Sigmoid colon (tissue), 7 donors: Measurements from ENCODE around the gene PCDH15. TPM values are rescaled to one million over a fixed set of nuclear protein-coding genes. Genes with fewer than 3 reads are reported as not detected.

Source experiments
- DNase-seq: peaks from one replicate; pipeline ENCODE4 v3.0.0-alpha.2; 2019
- H3K27ac ChIP-seq, 4 donors: fragments of 200-600 bp; sonication (generic); one replicate each; pipeline ENCODE4 v1.5.1; 2016 to 2019; ENCODE audit warnings: mild to moderate bottlenecking in 1 of 4
- H3K27me3 ChIP-seq, 3 donors: fragments of 200-600 bp; sonication (generic); one replicate each; pipeline ENCODE4 v1.5.1; 2019; ENCODE audit warnings: mild to moderate bottlenecking in 1 of 3
- H3K36me3 ChIP-seq, 4 donors: fragments of 200-600 bp; sonication (generic); one replicate each; pipeline ENCODE4 v1.5.1; 2016 to 2019
- H3K4me1 ChIP-seq, 4 donors: fragments of 200-600 bp; sonication (generic); one replicate each; pipeline ENCODE4 v1.5.1; 2017 to 2019
- H3K4me3 ChIP-seq, 4 donors: fragments of 200-600 bp; sonication (generic); one replicate each; pipeline ENCODE4 v1.5.1; 2017 to 2019; ENCODE audit warnings: mild to moderate bottlenecking in 2 of 4, moderate library complexity in 1 of 4
- H3K9me3 ChIP-seq, 4 donors: fragments of 200-600 bp in 3 of 4; sonication (generic) in 3 of 4; one replicate each; pipeline versions ENCODE4 v1.5.1 to v1.6.1; 2013 to 2019
- EP300 ChIP-seq, 4 donors: sonication (generic); formaldehyde crosslinking; IDR thresholded peaks; one replicate each; pipeline ENCODE4 v1.6.1; 2017; ENCODE audit warnings: antibody characterized with exemption in 4 of 4
- POLR2A ChIP-seq, 2 donors: fragments of 450-650 bp; IDR thresholded peaks; one replicate each; pipeline ENCODE4 v1.6.1; 2016; ENCODE audit warnings: antibody characterized with exemption in 2 of 2, mild to moderate bottlenecking in 2 of 2, moderate library complexity in 2 of 2
- POLR2AphosphoS5 ChIP-seq, 4 donors: sonication (generic); formaldehyde crosslinking; IDR thresholded peaks; one replicate each; pipeline ENCODE4 v1.6.1; 2017; ENCODE audit warnings: antibody characterized with exemption in 4 of 4
- WGBS, 2 donors: extraction: QIAGEN DNeasy Blood & Tissue Kit; methylation state at CpG; one replicate each; pipeline ENCODE4 v1.1.7; 2013; 5-methylcytosine and 5-hydroxymethylcytosine counted together
- intact Hi-C: fragments of 100-400 bp; cut with DNase I; formaldehyde crosslinking; loops from one replicate; pipeline ENCODE4 v1.15.1; 2023
- polyA plus RNA-seq, 3 donors: library from polyadenylated mRNA; stranded (reverse); fragments of 200-250 nt; gene quantifications; one replicate each; pipeline ENCODE4 v1.2.3, GENCODE V29; 2013
- total RNA-seq, 4 donors: library from RNA; depleted of rRNA; stranded (reverse); fragments of >200 nt; gene quantifications; one replicate each; pipeline ENCODE4 v1.1.0, GENCODE V29; 2016
- TF ChIP-seq, protein P1 (sequence below), 4 experiments: fragments of 450-650 bp in 3 of 4; fragments of 200-600 bp in 1 of 4; IDR thresholded peaks; one replicate each; pipeline ENCODE4 v1.5.1; 2016 to 2019; ENCODE audit warnings: antibody characterized with exemption in 4 of 4, mild to moderate bottlenecking in 3 of 4, moderate library complexity in 2 of 4
- donor health status: healthy with polysubstance abuse.
- donor health status: Bipolar disorder and iron deficiency.
- donor health status: healthy.

PCDH15 gene
- total and polyA plus RNA-seq, 7 donors: 0.14 to 0.71 (median 0.16) TPM; not detected in 2

DNA sequence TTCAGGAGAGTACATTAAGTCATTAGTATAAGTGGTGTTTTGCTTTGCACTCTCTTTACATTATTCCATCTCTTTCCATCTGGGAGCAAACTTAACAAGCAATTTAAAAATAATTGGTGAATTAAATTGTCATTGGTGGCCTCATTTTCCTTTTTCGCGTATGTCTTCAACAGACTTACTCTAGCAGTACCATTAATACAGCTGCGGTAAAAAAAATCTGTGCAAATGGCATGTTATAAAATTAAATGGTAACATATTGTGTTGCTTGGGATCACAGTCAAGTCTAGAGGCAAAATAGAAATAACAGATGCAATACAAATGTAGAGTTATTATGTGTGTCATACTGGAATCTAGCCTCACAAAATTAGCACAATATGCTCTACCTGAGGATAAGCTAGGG lies 322.4 kb downstream of the PCDH15 start:
- no peaks in the 10 kb centered on the region for H3K9me3 ChIP-seq
- no peak for DNase-seq
- no peak overlapping the region for H3K4me3 ChIP-seq
- H3K27ac ChIP-seq: no peak overlapping the region
- intact Hi-C loops: no loop called here
- WGBS, 2 donors: 97% methylated on average over 3 of the region's 3 CpGs
- H3K36me3 ChIP-seq: no peaks in the 10 kb centered on the region
- no peaks in the 10 kb centered on the region for H3K27me3 ChIP-seq
- no peak for TF ChIP-seq EP300 (IDR thresholded peaks at IDR 0.05)
- no peak for TF ChIP-seq POLR2A (IDR thresholded peaks at IDR 0.05)
- TF ChIP-seq POLR2AphosphoS5 (IDR thresholded peaks at IDR 0.05): no peak
- TF ChIP-seq, protein P1, sequence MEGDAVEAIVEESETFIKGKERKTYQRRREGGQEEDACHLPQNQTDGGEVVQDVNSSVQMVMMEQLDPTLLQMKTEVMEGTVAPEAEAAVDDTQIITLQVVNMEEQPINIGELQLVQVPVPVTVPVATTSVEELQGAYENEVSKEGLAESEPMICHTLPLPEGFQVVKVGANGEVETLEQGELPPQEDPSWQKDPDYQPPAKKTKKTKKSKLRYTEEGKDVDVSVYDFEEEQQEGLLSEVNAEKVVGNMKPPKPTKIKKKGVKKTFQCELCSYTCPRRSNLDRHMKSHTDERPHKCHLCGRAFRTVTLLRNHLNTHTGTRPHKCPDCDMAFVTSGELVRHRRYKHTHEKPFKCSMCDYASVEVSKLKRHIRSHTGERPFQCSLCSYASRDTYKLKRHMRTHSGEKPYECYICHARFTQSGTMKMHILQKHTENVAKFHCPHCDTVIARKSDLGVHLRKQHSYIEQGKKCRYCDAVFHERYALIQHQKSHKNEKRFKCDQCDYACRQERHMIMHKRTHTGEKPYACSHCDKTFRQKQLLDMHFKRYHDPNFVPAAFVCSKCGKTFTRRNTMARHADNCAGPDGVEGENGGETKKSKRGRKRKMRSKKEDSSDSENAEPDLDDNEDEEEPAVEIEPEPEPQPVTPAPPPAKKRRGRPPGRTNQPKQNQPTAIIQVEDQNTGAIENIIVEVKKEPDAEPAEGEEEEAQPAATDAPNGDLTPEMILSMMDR (IDR thresholded peaks at IDR 0.05): no peak
- no peaks in the 10 kb centered on the region for H3K4me1 ChIP-seq

DNA sequence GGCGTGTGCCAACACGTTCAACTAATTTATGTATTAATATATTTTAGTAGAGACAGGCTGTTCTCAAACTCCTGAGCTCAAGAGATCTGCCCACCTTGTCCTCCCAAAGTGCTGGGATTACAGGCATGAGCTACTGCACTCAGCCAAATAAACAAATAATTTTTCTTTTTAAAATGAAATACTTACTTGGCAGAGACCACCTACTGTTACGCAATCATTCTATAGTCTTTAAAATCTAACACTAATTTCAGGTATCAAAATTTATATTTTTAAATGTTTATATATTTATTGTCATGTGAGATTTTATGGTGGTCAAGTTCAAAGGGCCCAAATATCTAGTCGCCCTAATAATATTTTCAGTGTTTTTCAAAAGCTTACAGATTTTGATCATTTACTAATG lies 323.3 kb downstream of the PCDH15 start:
- no peaks in the 10 kb centered on the region for H3K36me3 ChIP-seq
- intact Hi-C loops: no loop called here
- no peaks in the 10 kb centered on the region for H3K4me1 ChIP-seq
- 85 to 93% methylated on average over 4 of the region's 4 CpGs for WGBS, 2 donors
- DNase-seq: no peak
- no peak overlapping the region for H3K27ac ChIP-seq
- H3K27me3 ChIP-seq: no peaks in the 10 kb centered on the region
- TF ChIP-seq, protein P1 (IDR thresholded peaks at IDR 0.05): no peak
- H3K9me3 ChIP-seq: no peaks in the 10 kb centered on the region
- H3K4me3 ChIP-seq: no peak overlapping the region

DNA sequence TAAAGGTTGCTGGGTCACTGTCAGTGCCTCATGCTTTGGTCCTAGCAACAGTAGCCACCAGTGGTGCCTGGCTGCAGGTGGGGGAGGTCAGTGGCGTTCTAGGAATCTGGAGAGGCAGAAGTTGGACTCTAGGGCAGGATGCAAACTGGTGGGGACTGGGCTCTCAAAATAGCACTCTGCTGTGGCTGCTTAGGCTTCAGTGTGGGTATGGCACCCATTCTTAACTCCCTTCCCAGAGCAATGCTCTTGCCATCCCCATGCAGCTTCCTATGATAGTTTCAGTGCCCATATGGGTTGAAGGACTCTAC lies 330.8 kb downstream of the PCDH15 start:
- intact Hi-C loops: no loop called here
- no peaks in the 10 kb centered on the region for H3K27me3 ChIP-seq
- H3K27ac ChIP-seq: no peak overlapping the region
- no peak for DNase-seq
- WGBS, 2 donors: 45 to 62% methylated on average over 1 of the region's 1 CpG
- H3K36me3 ChIP-seq: no peaks in the 10 kb centered on the region
- TF ChIP-seq, protein P1 (IDR thresholded peaks at IDR 0.05): no peak
- no peaks in the 10 kb centered on the region for H3K4me1 ChIP-seq
- no peak overlapping the region for H3K4me3 ChIP-seq
- H3K9me3 ChIP-seq: no peaks in the 10 kb centered on the region

DNA sequence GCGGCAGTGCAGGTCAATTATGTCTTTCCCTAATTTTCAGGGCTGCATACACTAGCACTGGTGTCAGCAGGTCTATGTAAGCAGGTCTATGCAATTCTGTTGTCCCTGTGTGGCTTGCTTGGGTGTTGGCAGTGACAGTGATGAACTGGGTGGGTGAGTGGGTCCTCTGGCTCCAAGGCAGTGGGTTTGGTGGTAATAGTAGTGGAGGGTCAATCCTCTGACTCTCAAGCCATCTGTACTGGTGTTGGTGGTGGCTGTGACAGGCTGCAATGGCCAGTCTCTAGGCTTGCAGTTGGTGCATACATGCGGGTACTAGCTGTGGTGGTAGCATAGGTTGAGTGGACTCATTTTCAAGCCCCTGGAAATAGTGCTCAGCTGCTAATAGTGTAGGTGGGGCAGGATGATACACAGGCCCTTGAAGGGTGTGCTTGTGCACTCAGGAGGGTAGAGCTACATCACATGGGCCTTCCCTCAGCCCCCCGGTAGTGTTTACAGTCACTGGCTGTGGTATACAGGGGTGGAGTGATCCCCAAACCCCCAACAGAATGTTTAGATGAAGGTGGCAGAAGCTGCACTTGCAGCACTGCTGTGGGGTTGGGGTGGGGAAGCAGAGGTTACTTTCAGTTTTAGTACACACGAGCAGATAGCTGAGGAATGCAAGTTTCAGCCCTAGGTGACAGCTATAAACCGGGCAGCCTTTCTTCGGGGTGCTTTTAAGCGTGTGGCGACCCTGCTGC lies 331.3 kb downstream of the PCDH15 start:
- intact Hi-C loops: no loop called here
- no peaks in the 10 kb centered on the region for H3K4me1 ChIP-seq
- DNase-seq: no peak
- H3K9me3 ChIP-seq: no peaks in the 10 kb centered on the region
- WGBS, 2 donors: 47 to 65% methylated on average over 8 of the region's 8 CpGs
- H3K4me3 ChIP-seq: no peak overlapping the region
- no peaks in the 10 kb centered on the region for H3K36me3 ChIP-seq
- H3K27ac ChIP-seq: no peak overlapping the region
- no peaks in the 10 kb centered on the region for H3K27me3 ChIP-seq
- TF ChIP-seq EP300 (IDR thresholded peaks at IDR 0.05) (no peak), POLR2A (IDR thresholded peaks at IDR 0.05) (no peak), POLR2AphosphoS5 (IDR thresholded peaks at IDR 0.05) (no peak)
- TF ChIP-seq, protein P1 (IDR thresholded peaks at IDR 0.05): no peak

DNA sequence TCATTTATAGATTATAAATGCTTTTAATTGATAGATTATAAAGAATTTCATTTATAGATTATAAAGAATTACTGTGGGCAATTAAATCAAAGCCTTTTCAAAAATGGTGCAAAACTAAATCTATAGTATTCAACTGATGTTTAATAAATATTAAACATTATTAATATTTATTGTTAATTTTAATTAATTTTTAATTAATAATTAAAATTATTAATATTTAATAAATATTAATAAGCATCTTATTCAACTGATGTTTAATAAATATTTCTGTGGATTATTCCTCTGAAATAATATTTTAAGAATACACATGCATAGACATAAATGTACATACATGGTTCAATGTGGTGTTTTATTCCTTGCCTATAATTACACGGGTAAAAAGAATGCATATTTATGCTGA lies 346.8 kb downstream of the PCDH15 start:
- intact Hi-C loops: no loop called here
- no peak for DNase-seq
- Histone ChIP-seq H3K4me1 (no peaks in the 10 kb centered on the region), H3K27me3 (no peaks in the 10 kb centered on the region), H3K36me3 (no peaks in the 10 kb centered on the region), H3K9me3 (no peaks in the 10 kb centered on the region), H3K4me3 (no peak overlapping the region), H3K27ac (no peak overlapping the region)
- TF ChIP-seq, protein P1 (IDR thresholded peaks at IDR 0.05): no peak
- no peak for TF ChIP-seq EP300 (IDR thresholded peaks at IDR 0.05)
- TF ChIP-seq POLR2A (IDR thresholded peaks at IDR 0.05): no peak
- no peak for TF ChIP-seq POLR2AphosphoS5 (IDR thresholded peaks at IDR 0.05)
- WGBS, 2 donors: 77 to 85% methylated on average over 1 of the region's 1 CpG
